Psoas muscle (tissue), 8 donors: Measurements from ENCODE around the gene THOC6. TPM values are rescaled to one million over a fixed set of nuclear protein-coding genes. Genes with fewer than 3 reads are reported as not detected.

ENCODE experiments used
- ATAC-seq, 4 donors: fragments of 200-7000 bp; cut with Tn5 transposase; one replicate each; pipeline ENCODE4 v1.9.1; 2020; ENCODE audit warnings: moderate library complexity in 3 of 4, mild to moderate bottlenecking in 2 of 4
- DNase-seq, 2 donors: peaks; one replicate each; pipeline ENCODE4 v3.0.0-alpha.2; 2020
- H3K27ac ChIP-seq: fragments of 200-600 bp; one replicate; pipeline ENCODE4 v1.8.0; 2022
- H3K27me3 ChIP-seq, 3 donors: fragments of 200-600 bp in 1 of 3; one replicate each; pipeline versions ENCODE4 v1.6.1 to v1.8.0; 2013 to 2022; ENCODE audit warnings: low read length in 2 of 3, mild to moderate bottlenecking in 2 of 3, moderate library complexity in 1 of 3; ENCODE audit not compliant: insufficient read depth in 3 of 3
- H3K36me3 ChIP-seq, 2 donors: fragments of 200-600 bp in 1 of 2; one replicate each; pipeline versions ENCODE4 v1.6.1 to v1.8.0; 2013 to 2022; ENCODE audit warnings: low read depth in 1 of 2, mild to moderate bottlenecking in 1 of 2, moderate library complexity in 1 of 2; ENCODE audit not compliant: insufficient read depth in 1 of 2
- H3K4me1 ChIP-seq: fragments of 200-600 bp; one replicate; pipeline ENCODE4 v1.8.0; 2022
- H3K4me3 ChIP-seq: fragments of 200-600 bp; one replicate; pipeline ENCODE4 v1.8.0; 2022; ENCODE audit warnings: mild to moderate bottlenecking
- H3K9me3 ChIP-seq: fragments of 200-600 bp; one replicate; pipeline ENCODE4 v1.8.0; 2022
- CTCF ChIP-seq: fragments of 200-600 bp; IDR thresholded peaks from one replicate; pipeline ENCODE4 v1.8.0; 2022; ENCODE audit warnings: antibody characterized with exemption
- WGBS, 3 donors: extraction: QIAGEN DNeasy Blood & Tissue Kit; methylation state at CpG; one replicate each; pipeline versions ENCODE4 v1.1.6 to v1.1.7; 2013; 5-methylcytosine and 5-hydroxymethylcytosine counted together
- intact Hi-C, 2 donors: fragments of 100-400 bp; cut with DNase I; formaldehyde crosslinking; loops; one replicate each; pipeline versions ENCODE4 v1.11.0 to v1.14.2; 2022
- polyA plus RNA-seq, 3 donors: library from polyadenylated mRNA; stranded (reverse); fragments of 200-250 nt; gene quantifications; one replicate each; pipeline ENCODE4 v1.2.3, GENCODE V29; 2013
- total RNA-seq, 4 donors: library from RNA; stranded (reverse); fragmentation: NEBNext Ultra II Directional in 2 of 4; extraction: Animal tissue kit (Norgen Biotek cat#: 25700) in 2 of 4; gene quantifications; one replicate each; pipeline versions ENCODE4 v1.2.1 to v1.2.4, GENCODE V29; 2021 to 2023
- donor health status: healthy with polysubstance abuse.
- donor health status: DM: no; HTN: no; CAD: no; lungs with moderate emphysema.
- donor health status: Bipolar disorder and iron deficiency.
- donor health status: healthy.
- donor health status: DM: yes; HTN: yes; CAD: no.
- donor health status: DM: no; HTN: no; CAD: no.
- donor health status: DM: no; HTN: no; CAD: no.
- donor health status: DM: yes; HTN: yes; CAD: no.

The THOC6 gene
- total and polyA plus RNA-seq, 7 donors = 17.0 to 72.2 (median 26.9) TPM

- H3K27me3 ChIP-seq = peaks cover 0 to 23% (median 16%) of the 10 kb centered on the region in 3 donors
- DNase-seq (no peak), ATAC-seq (no peak)
- WGBS, 3 donors = 92 to 96% (median 94%) methylated on average over 8 of the region's 8 CpGs
- H3K27ac ChIP-seq = no peak overlapping the region
- no peak overlapping the region for H3K4me3 ChIP-seq
- H3K4me1 ChIP-seq = peaks cover 28% of the 10 kb centered on the region
- no peak for TF ChIP-seq CTCF
- intact Hi-C loops = no loop called here
- peaks cover 0 to 25% of the 10 kb centered on the region in 2 donors for H3K36me3 ChIP-seq
- no peaks in the 10 kb centered on the region for H3K9me3 ChIP-seq
These were observed 2.2 kb downstream of the THOC6 start for GRCh38 chr16:3026003-3026378.

- H3K4me1 ChIP-seq = peaks cover 28% of the 10 kb centered on the region
- H3K4me3 ChIP-seq = no peak overlapping the region
These were observed 3.0 kb downstream of the THOC6 start for GRCh38 chr16:3026609-3027488.

GRCh38 chr16:3027489-3027795 is 3.6 kb downstream of the THOC6 start:
- Histone ChIP-seq H3K27ac (peak overlapping the region; percentile 50), H3K9me3 (no peaks in the 10 kb centered on the region), H3K4me1 (peaks cover 27% of the 10 kb centered on the region), H3K4me3 (no peak overlapping the region), H3K36me3 (peaks cover 0 to 25% of the 10 kb centered on the region in 2 donors), H3K27me3 (peaks cover 0 to 35% (median 18%) of the 10 kb centered on the region in 3 donors)
- intact Hi-C loops = no loop called here
- DNase-seq = no peak
- ATAC-seq = no peak
- WGBS, 3 donors = 81 to 88% (median 83%) methylated on average over 8 of the region's 8 CpGs
- TF ChIP-seq CTCF = no peak

More at GRCh38 chr16:3026609-3027488, 3.0 kb downstream of the THOC6 start:
- Histone ChIP-seq H3K27ac (no peak overlapping the region), H3K27me3 (peaks cover 0 to 29% (median 18%) of the 10 kb centered on the region in 3 donors), H3K36me3 (peaks cover 0 to 25% of the 10 kb centered on the region in 2 donors), H3K9me3 (no peaks in the 10 kb centered on the region)
- DNase-seq = no peak
- 91 to 95% (median 92%) methylated on average over 22 to 24 of the region's 24 CpGs for WGBS, 3 donors
- no peak for ATAC-seq
- no peak for TF ChIP-seq CTCF
- intact Hi-C loops = no loop called here

- intact Hi-C loops = no loop called here
- 15 to 23% (median 20%) methylated on average over 36 to 58 of the region's 58 CpGs for WGBS, 3 donors
- H3K4me3 ChIP-seq = peak overlapping the region; percentile 28
- ATAC-seq (peak; percentile 32 to 55 (median 53)), DNase-seq (peak; percentile 80 to 90)
- H3K4me1 ChIP-seq = peaks cover 20% of the 10 kb centered on the region
- peak; percentile 77 for TF ChIP-seq CTCF
- peaks cover 0 to 25% of the 10 kb centered on the region in 2 donors for H3K36me3 ChIP-seq
- no peaks in the 10 kb centered on the region for H3K9me3 ChIP-seq
- peak overlapping the region; percentile 50 for H3K27ac ChIP-seq
- H3K27me3 ChIP-seq = peaks cover 0 to 38% (median 18%) of the 10 kb centered on the region in 3 donors
These were observed 4.3 kb downstream of the THOC6 start for GRCh38 chr16:3027983-3028715.
